ENCODE data around the gene DYNC1I2.

DNA sequence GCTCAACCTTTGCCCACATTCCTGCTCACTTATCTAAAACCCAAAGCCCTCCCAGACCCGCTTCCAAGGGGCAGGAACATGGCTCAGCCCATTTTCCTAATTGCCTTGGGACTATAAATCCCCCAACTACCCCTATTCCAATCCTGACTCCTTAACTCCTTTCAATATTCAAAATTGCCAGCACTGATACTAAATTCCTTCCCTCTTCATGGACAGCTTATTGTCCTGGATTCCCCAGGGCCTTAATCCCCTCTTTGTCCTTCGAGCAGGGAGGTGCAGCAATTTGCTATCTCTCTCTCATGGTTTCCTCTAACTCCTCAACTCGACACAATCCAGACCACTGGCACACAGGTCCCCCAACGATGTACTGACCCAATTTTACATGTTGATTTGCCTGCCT, 107.6 kb downstream of the DYNC1I2 start:
- TF ChIP-seq POLR2AphosphoS5 (IDR thresholded peaks at IDR 0.05) (no peak), POLR2A (IDR thresholded peaks at IDR 0.05) (no peak)
- TF ChIP-seq, protein P1, sequence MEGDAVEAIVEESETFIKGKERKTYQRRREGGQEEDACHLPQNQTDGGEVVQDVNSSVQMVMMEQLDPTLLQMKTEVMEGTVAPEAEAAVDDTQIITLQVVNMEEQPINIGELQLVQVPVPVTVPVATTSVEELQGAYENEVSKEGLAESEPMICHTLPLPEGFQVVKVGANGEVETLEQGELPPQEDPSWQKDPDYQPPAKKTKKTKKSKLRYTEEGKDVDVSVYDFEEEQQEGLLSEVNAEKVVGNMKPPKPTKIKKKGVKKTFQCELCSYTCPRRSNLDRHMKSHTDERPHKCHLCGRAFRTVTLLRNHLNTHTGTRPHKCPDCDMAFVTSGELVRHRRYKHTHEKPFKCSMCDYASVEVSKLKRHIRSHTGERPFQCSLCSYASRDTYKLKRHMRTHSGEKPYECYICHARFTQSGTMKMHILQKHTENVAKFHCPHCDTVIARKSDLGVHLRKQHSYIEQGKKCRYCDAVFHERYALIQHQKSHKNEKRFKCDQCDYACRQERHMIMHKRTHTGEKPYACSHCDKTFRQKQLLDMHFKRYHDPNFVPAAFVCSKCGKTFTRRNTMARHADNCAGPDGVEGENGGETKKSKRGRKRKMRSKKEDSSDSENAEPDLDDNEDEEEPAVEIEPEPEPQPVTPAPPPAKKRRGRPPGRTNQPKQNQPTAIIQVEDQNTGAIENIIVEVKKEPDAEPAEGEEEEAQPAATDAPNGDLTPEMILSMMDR (IDR thresholded peaks at IDR 0.05): no peak

Measured in transverse colon (tissue), 4 donors.